H1 (cell line): ENCODE data around the gene CHI3L1. TPM values are rescaled to one million over a fixed set of nuclear protein-coding genes. Genes with fewer than 3 reads are reported as not detected.

ENCODE experiments used
- CTCF ChIA-PET: fragments of 300-600 bp; sonication (Branson Sonifier 250); formaldehyde crosslinking; loops from one replicate; lab custom pipeline; 2021; ENCODE audit not compliant: partially characterized antibody; lab: Charles Lee
- POLR2A ChIA-PET: fragments of 300-600 bp; sonication (Branson Sonifier 250); formaldehyde crosslinking; loops from one replicate; lab custom pipeline; 2021; ENCODE audit warnings: inconsistent platforms; ENCODE audit not compliant: partially characterized antibody; lab: Charles Lee
- DNase-seq, 2 experiments: peaks; one replicate each; pipeline versions ENCODE4 v3.0.0 to v3.0.0-alpha.2; 2010 to 2022; ENCODE audit warnings: low spot score in 2 of 2, low read depth in 1 of 2, mixed read lengths in 1 of 2
- FAIRE-seq: peaks from 2 replicates; lab custom pipeline; 2011; peaks lifted over from hg19 to GRCh38; lab: Jason Lieb, UNC
- H2AFZ ChIP-seq: 2 replicates; pipeline ENCODE4 v1.8.1; 2012; ENCODE audit warnings: low read length, inconsistent platforms
- H2AK5ac ChIP-seq: 2 replicates; pipeline ENCODE4 v1.6.1; 2013; ENCODE audit warnings: low read depth, low read length
- H2BK120ac ChIP-seq: replicated peaks from 2 replicates; pipeline ENCODE3; 2013; ENCODE audit warnings: low read depth, low read length, inconsistent platforms
- H2BK12ac ChIP-seq: 2 replicates; pipeline ENCODE4 v1.6.1; 2013; ENCODE audit warnings: low read depth, low read length
- H2BK15ac ChIP-seq: 2 replicates; pipeline ENCODE4 v1.6.1; 2013; ENCODE audit warnings: low read length
- H2BK20ac ChIP-seq: 2 replicates; pipeline ENCODE4 v1.6.1; 2013; ENCODE audit warnings: low read length
- H2BK5ac ChIP-seq: 2 replicates; pipeline ENCODE4 v1.6.1; 2013; ENCODE audit warnings: low read depth, low read length
- H3K14ac ChIP-seq: 2 replicates; pipeline ENCODE4 v1.6.1; 2013; ENCODE audit warnings: inconsistent platforms; ENCODE audit not compliant: insufficient read length
- H3K18ac ChIP-seq: 2 replicates; pipeline ENCODE4 v1.6.1; 2013; ENCODE audit warnings: low read length; ENCODE audit errors: extremely low read depth
- H3K23ac ChIP-seq: 2 replicates; pipeline ENCODE4 v1.6.1; 2013; ENCODE audit warnings: inconsistent platforms; ENCODE audit not compliant: insufficient read length
- H3K23me2 ChIP-seq: 2 replicates; pipeline ENCODE4 v1.6.1; 2013; ENCODE audit warnings: low read depth, low read length
- H3K27ac ChIP-seq: 2 replicates; pipeline ENCODE4 v1.6.1; 2011; ENCODE audit warnings: low read depth, low read length, inconsistent platforms
- H3K27me3 ChIP-seq, 4 experiments: replicated peaks in 1 of 4; 1 replicate in 1 of 4; 2 replicates in 3 of 4; pipeline versions ENCODE4 v1.6.1 to v1.8.1; 2011 to 2013; ENCODE audit warnings: low read length in 3 of 4, mild to moderate bottlenecking in 3 of 4, inconsistent platforms in 2 of 4, mixed read lengths in 2 of 4, moderate library complexity in 1 of 4; ENCODE audit not compliant: control insufficient read depth in 3 of 4, insufficient read depth in 3 of 4; ENCODE audit errors: extremely low read depth in 1 of 4
- H3K36me3 ChIP-seq, 4 experiments: 2 replicates each; pipeline versions ENCODE4 v1.6.1 to v1.8.1; 2011 to 2013; ENCODE audit warnings: mild to moderate bottlenecking in 4 of 4, low read length in 3 of 4, moderate library complexity in 2 of 4, control low read depth in 1 of 4, inconsistent platforms in 1 of 4; ENCODE audit not compliant: insufficient read depth in 4 of 4, control insufficient read depth in 2 of 4
- H3K4ac ChIP-seq: replicated peaks from 2 replicates; pipeline ENCODE3; 2013; ENCODE audit warnings: low read length, low read depth, mixed read lengths, inconsistent platforms; ENCODE audit not compliant: insufficient read length
- H3K4me1 ChIP-seq, 4 experiments: replicated peaks in 1 of 4; 1 replicate in 1 of 4; 2 replicates in 3 of 4; pipeline versions ENCODE4 v1.6.1 to v1.8.1; 2011 to 2013; ENCODE audit warnings: low read length in 3 of 4, inconsistent platforms in 2 of 4, mixed read lengths in 1 of 4; ENCODE audit not compliant: insufficient read depth in 4 of 4, control insufficient read depth in 3 of 4
- H3K4me2 ChIP-seq, 2 experiments: 2 replicates each; pipeline versions ENCODE4 v1.6.1 to v1.8.1; 2011 to 2013; ENCODE audit warnings: low read depth in 2 of 2, low read length in 2 of 2, control low read depth in 1 of 2, inconsistent platforms in 1 of 2, mild to moderate bottlenecking in 1 of 2; ENCODE audit not compliant: insufficient read depth in 1 of 2
- H3K4me3 ChIP-seq, 4 experiments: fragments of 200-600, 300-600 bp in 1 of 4; sonication (generic), shearing (Covaris generic), sonication (Bioruptor Twin) in 1 of 4; 2 replicates each; pipeline versions ENCODE4 v1.5.1 to v1.8.1; 2011 to 2016; ENCODE audit warnings: low read length in 4 of 4, low read depth in 3 of 4, control low read depth in 2 of 4, inconsistent platforms in 2 of 4, mild to moderate bottlenecking in 2 of 4, mixed read lengths in 1 of 4, moderate library complexity in 1 of 4; ENCODE audit not compliant: insufficient read depth in 2 of 4; ENCODE audit errors: extremely low read depth in 1 of 4
- H3K56ac ChIP-seq: replicated peaks from 2 replicates; pipeline ENCODE3; 2013; ENCODE audit warnings: low read depth, mild to moderate bottlenecking, mixed read lengths, low read length, inconsistent platforms; ENCODE audit not compliant: insufficient read length
- H3K79me1 ChIP-seq: 2 replicates; pipeline ENCODE4 v1.6.1; 2013; ENCODE audit warnings: low read depth, low read length, control low read depth
- H3K79me2 ChIP-seq, 2 experiments: 2 replicates each; pipeline versions ENCODE4 v1.6.1 to v1.8.1; 2012 to 2013; ENCODE audit warnings: low read length in 2 of 2, mild to moderate bottlenecking in 2 of 2, inconsistent platforms in 1 of 2; ENCODE audit not compliant: insufficient read depth in 2 of 2, control insufficient read depth in 1 of 2
- H3K9ac ChIP-seq, 4 experiments: replicated peaks in 1 of 4; 1 replicate in 1 of 4; 2 replicates in 3 of 4; pipeline versions ENCODE4 v1.6.1 to v1.8.1; 2011 to 2013; ENCODE audit warnings: low read depth in 3 of 4, low read length in 3 of 4, control low read depth in 2 of 4, mild to moderate bottlenecking in 2 of 4, moderate library complexity in 2 of 4, inconsistent platforms in 1 of 4; ENCODE audit errors: extremely low read depth in 1 of 4
- H3K9me3 ChIP-seq, 2 experiments: 2 replicates each; pipeline versions ENCODE4 v1.6.1 to v1.8.1; 2012 to 2013; ENCODE audit warnings: mild to moderate bottlenecking in 2 of 2, moderate library complexity in 2 of 2, control low read depth in 1 of 2, inconsistent platforms in 1 of 2, low read depth in 1 of 2, low read length in 1 of 2, mixed read lengths in 1 of 2; ENCODE audit not compliant: insufficient read depth in 2 of 2
- H4K20me1 ChIP-seq, 2 experiments: replicated peaks in 1 of 2; 2 replicates each; pipeline versions ENCODE3 to v1.8.1; 2011 to 2013; ENCODE audit warnings: inconsistent platforms in 2 of 2, low read length in 2 of 2, mild to moderate bottlenecking in 1 of 2; ENCODE audit not compliant: insufficient read depth in 2 of 2, control insufficient read depth in 1 of 2
- H4K5ac ChIP-seq: 2 replicates; pipeline ENCODE4 v1.6.1; 2013; ENCODE audit warnings: low read length, low read depth, mixed read lengths, inconsistent platforms; ENCODE audit not compliant: insufficient read length
- H4K8ac ChIP-seq: 2 replicates; pipeline ENCODE4 v1.8.0; 2013; ENCODE audit warnings: mild to moderate bottlenecking, moderate library complexity, low read length, inconsistent platforms; ENCODE audit not compliant: insufficient read depth; ENCODE audit errors: extremely low read depth
- H4K91ac ChIP-seq: replicated peaks from 2 replicates; pipeline ENCODE3; 2013; ENCODE audit warnings: low read length, mixed read lengths, inconsistent platforms; ENCODE audit not compliant: insufficient read length
- CTBP2 ChIP-seq: IDR thresholded peaks from 2 replicates; pipeline ENCODE4 v1.7.0; 2011; ENCODE audit warnings: borderline replicate concordance, mild to moderate bottlenecking, moderate library complexity, mixed read lengths, low read length; ENCODE audit not compliant: insufficient read depth, insufficient read length
- EZH2 ChIP-seq: fragments of 200-600 bp; sonication (generic); IDR thresholded peaks from 2 replicates; pipeline ENCODE4 v1.7.1; 2012; ENCODE audit warnings: low read depth, mild to moderate bottlenecking, moderate library complexity, low read length, inconsistent platforms; ENCODE audit not compliant: severe bottlenecking
- JUND ChIP-seq: IDR thresholded peaks from 2 replicates; pipeline ENCODE4 v1.6.1; 2011; ENCODE audit warnings: mild to moderate bottlenecking, improper control_type of control experiment, low read length
- RXRA ChIP-seq: IDR thresholded peaks from 2 replicates; pipeline ENCODE4 v1.6.1; 2011; ENCODE audit warnings: low read depth, mild to moderate bottlenecking, low read length, moderate library complexity; ENCODE audit not compliant: insufficient read depth
- SAP30 ChIP-seq: fragments of 300-600 bp; sonication (generic); IDR thresholded peaks from 2 replicates; pipeline ENCODE4 v1.7.1; 2012; ENCODE audit warnings: low read length, moderate library complexity, mild to moderate bottlenecking, inconsistent platforms; ENCODE audit not compliant: insufficient read depth, insufficient replicate concordance
- SIN3A ChIP-seq, 2 experiments: IDR thresholded peaks in 1 of 2; conservative IDR thresholded peaks in 1 of 2; 2 replicates each; pipeline ENCODE4 v1.6.1; 2011 to 2012; ENCODE audit warnings: low read length in 2 of 2, improper control_type of control experiment in 1 of 2, low read depth in 1 of 2, mild to moderate bottlenecking in 1 of 2
- SP1 ChIP-seq: IDR thresholded peaks from 2 replicates; pipeline ENCODE4 v1.6.1; 2011; ENCODE audit warnings: low read depth, low read length
- TAF1 ChIP-seq: IDR thresholded peaks from 2 replicates; pipeline ENCODE4 v1.6.1; 2011; ENCODE audit warnings: mild to moderate bottlenecking, low read depth, low read length
- TEAD4 ChIP-seq: IDR thresholded peaks from 2 replicates; pipeline ENCODE4 v1.6.1; 2012; ENCODE audit warnings: low read depth, low read length, inconsistent platforms, mixed read lengths
- WGBS, 2 experiments: shearing (Covaris generic) in 1 of 2; methylation state at CpG; one replicate each; pipeline versions ENCODE4 v1.1.6 to v1.1.7; 2013 to 2015; ENCODE audit warnings: low lambda C conversion rate in 2 of 2, mixed read lengths in 2 of 2, inconsistent platforms in 1 of 2, low coverage in 1 of 2, missing lambda C conversion rate in 1 of 2; ENCODE audit not compliant: insufficient replicate concordance in 2 of 2, insufficient coverage in 1 of 2, insufficient read length in 1 of 2; ENCODE audit errors: extremely low coverage in 1 of 2, missing lambda C conversion rate in 1 of 2; 5-methylcytosine and 5-hydroxymethylcytosine counted together
- polyA plus RNA-seq, 7 experiments: library from polyadenylated mRNA; depleted of rRNA in 3 of 7; stranded (reverse) in 5 of 7; unstranded in 2 of 7; fragments of >200 nt in 5 of 7; fragments of 200-250 nt in 2 of 7; gene quantifications; 1 replicate in 5 of 7; 2 replicates in 1 of 7; 4 replicates in 1 of 7; pipeline versions ENCODE4 v1.2.1 to v1.2.3, GENCODE V29; 2011 to 2013; ENCODE audit warnings: missing spikeins in 2 of 7, mixed read lengths in 2 of 7
- total RNA-seq: library from RNA; stranded (reverse); fragmentation: NEBNext Ultra II Directional; extraction: Animal tissue kit (Norgen Biotek cat#: 25700); gene quantifications from 2 replicates; pipeline ENCODE4 v1.2.1, GENCODE V29; 2021

Gene CHI3L1
- total and polyA plus RNA-seq, 2 of the 8 experiments (the other 6 are each of a cell fraction or from before 2014, with no cell fraction given): 1.0 TPM; not detected in 1

DNA sequence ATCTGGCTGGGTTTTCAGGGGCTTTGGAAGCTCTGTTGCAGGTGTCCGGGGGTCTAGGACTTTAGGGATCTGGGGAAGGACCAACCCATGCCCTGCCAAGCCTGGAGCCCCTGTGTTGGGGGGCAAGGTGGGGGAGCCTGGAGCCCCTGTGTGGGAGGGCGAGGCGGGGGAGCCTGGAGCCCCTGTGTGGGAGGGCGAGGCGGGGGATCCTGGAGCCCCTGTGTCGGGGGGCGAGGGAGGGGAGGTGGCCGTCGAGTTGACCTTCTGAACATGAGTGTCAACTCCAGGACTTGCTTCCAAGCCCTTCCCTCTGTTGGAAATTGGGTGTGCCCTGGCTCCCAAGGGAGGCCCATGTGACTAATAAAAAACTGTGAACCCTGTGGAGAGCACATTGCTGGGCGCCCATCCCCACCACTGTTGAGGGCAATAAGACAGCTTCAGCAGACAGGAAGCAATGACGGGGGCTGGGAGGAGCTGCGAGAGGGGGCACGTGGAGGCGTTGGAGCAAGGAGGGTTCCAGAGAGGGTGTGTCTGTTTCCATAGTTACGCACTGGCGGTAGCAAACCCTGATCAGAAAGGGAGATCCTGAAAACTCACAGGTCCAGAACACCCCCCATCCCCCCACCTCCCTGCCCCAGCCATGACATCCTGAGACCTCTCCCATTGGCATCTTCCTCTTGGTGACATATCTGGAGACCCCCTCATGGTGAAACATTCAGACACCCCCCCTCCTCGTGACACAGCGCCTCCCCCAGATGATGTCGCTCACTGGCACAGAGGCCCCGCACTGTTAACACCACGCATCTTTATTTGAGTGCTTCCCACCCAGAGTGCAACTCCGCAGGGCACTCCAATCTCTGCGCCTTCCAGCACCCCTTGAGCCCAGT is 19.2 kb downstream of the CHI3L1 start:
- Histone ChIP-seq H2BK5ac (no peak overlapping the region), H4K91ac (no peak overlapping the region), H3K23me2 (no peaks in the 10 kb centered on the region), H3K4me2 (no peak overlapping the region), H3K9me3 (no peaks in the 10 kb centered on the region), H2AK5ac (no peak overlapping the region), H3K23ac (no peak overlapping the region), H3K79me2 (no peaks in the 10 kb centered on the region), H2BK20ac (no peak overlapping the region), H3K79me1 (no peaks in the 10 kb centered on the region), H3K9ac (no peak overlapping the region), H2BK12ac (no peak overlapping the region), H3K18ac (no peak overlapping the region), H3K27ac (no peak overlapping the region), H3K4me1 (no peaks in the 10 kb centered on the region; a peak in 1 of 7 replicates), H3K4me3 (no peak overlapping the region), H3K27me3 (no peaks in the 10 kb centered on the region), H3K36me3 (no peaks in the 10 kb centered on the region), H2AFZ (no peak overlapping the region), H3K14ac (no peak overlapping the region), H3K56ac (no peak overlapping the region), H3K4ac (no peak overlapping the region), H4K20me1 (no peaks in the 10 kb centered on the region), H4K8ac (no peak overlapping the region), H4K5ac (no peak overlapping the region), H2BK120ac (no peak overlapping the region), H2BK15ac (no peak overlapping the region)
- CTCF ChIA-PET: interaction anchor here (0.7 to 16.8 kb wide), 26 partner anchors 8 to 168 kb away, joined by 3 to 511 read pairs (median 6); partner anchors contain the start of genes ADORA1 and MYBPH
- WGBS, 2 experiments: 95% methylated on average over 10 of the region's 23 CpGs; no CpG with 5 or more reads in 1 of the 2 experiments
- TF ChIP-seq JUND (no peak), CTBP2 (no peak), RXRA (no peak), SP1 (no peak), SAP30 (no peak), TEAD4 (no peak), TAF1 (no peak), EZH2 (no peak), SIN3A (conservative IDR thresholded peaks at IDR 0.05 in 1 of 2, IDR thresholded peaks at IDR 0.05 in 1 of 2; ENCODE audit: low read depth in 1 of 2, low read length in 2 of 2) (no peak)
- DNase-seq (no peak), FAIRE-seq (no peak)
- POLR2A ChIA-PET: interaction anchor here (1.0 kb wide), 1 partner anchor 43 kb away, joined by 3 read pairs; no protein-coding TSS in a partner anchor
